ENCODE measurements around the gene UBXN2A.

DNA sequence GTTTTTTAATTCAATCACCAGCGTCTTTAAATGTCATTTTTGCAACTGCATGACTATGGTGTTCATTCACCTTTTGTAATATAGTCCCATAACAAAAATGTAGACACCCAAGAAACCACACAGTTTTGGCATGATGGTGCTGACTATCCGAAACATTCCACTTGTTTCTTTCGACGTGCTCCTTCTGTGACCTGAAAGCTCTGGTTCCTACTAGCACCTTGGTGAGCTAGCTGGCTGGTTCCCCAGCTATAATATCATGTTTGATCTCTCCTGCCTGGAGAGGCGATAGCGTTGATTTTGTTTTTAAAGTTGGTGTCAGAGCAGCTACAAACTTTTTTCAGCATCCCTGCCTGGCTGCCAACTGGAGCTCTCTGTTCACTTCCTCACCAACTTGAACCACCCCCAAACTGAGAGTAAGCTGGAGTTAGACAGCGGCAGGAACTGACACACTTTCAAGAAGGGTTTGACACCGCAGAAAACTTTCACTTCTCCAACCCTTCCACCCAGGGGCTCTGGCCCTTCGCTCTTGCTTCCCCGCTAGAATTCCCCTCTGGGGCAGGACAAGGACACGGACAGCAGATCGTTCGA, 14.5 kb upstream of the UBXN2A start:
- peak; percentile 99 for TF ChIP-seq EED (IDR thresholded peaks at IDR 0.05; ENCODE audit: low read depth)
- TF ChIP-seq, protein P1, sequence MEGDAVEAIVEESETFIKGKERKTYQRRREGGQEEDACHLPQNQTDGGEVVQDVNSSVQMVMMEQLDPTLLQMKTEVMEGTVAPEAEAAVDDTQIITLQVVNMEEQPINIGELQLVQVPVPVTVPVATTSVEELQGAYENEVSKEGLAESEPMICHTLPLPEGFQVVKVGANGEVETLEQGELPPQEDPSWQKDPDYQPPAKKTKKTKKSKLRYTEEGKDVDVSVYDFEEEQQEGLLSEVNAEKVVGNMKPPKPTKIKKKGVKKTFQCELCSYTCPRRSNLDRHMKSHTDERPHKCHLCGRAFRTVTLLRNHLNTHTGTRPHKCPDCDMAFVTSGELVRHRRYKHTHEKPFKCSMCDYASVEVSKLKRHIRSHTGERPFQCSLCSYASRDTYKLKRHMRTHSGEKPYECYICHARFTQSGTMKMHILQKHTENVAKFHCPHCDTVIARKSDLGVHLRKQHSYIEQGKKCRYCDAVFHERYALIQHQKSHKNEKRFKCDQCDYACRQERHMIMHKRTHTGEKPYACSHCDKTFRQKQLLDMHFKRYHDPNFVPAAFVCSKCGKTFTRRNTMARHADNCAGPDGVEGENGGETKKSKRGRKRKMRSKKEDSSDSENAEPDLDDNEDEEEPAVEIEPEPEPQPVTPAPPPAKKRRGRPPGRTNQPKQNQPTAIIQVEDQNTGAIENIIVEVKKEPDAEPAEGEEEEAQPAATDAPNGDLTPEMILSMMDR (IDR thresholded peaks at IDR 0.05 in 2 of 3, conservative IDR thresholded peaks at IDR 0.05 in 1 of 3; ENCODE audit: control insufficient read depth in 2 of 3, extremely low read depth in 1 of 3, insufficient read depth in 1 of 3, low read depth in 3 of 3, low read length in 3 of 3), result no peak
- peak; percentile 3; the same call in 1 of the 2 replicates for TF ChIP-seq SMC3 (IDR thresholded peaks at IDR 0.05; ENCODE audit: borderline replicate concordance, low read length)
- TF ChIP-seq FOXK2 (IDR thresholded peaks at IDR 0.05), result no peak
- TF ChIP-seq ZNF384 (IDR thresholded peaks at IDR 0.05; ENCODE audit: borderline replicate concordance, low read depth, low read length), result no peak; the same call in 1 of the 2 replicates
- peak; percentile 92 for TF ChIP-seq TAF1 (IDR thresholded peaks at IDR 0.05; ENCODE audit: borderline replicate concordance, low read depth, low read length)
